Bronchial epithelial cell (primary cell): ENCODE data around the gene BTBD19. TPM values are rescaled to one million over a fixed set of nuclear protein-coding genes. Genes with fewer than 3 reads are reported as not detected.
A peak's percentile ranks its signal among the peaks of the same experiment; 100 is the strongest.

ENCODE experiments used
- DNase-seq: peaks from one replicate; pipeline ENCODE4 v3.0.0-alpha.2; 2010; ENCODE audit warnings: low read depth
- FAIRE-seq: peaks from 2 replicates; lab custom pipeline; 2011; peaks lifted over from hg19 to GRCh38; lab: Jason Lieb, UNC
- H3K27me3 ChIP-seq: 2 replicates; pipeline ENCODE4 v1.5.1; 2011; ENCODE audit warnings: low read length; ENCODE audit not compliant: control insufficient read depth, insufficient read depth
- H3K36me3 ChIP-seq: 2 replicates; pipeline ENCODE4 v1.5.1; 2011; ENCODE audit warnings: low read length; ENCODE audit not compliant: control insufficient read depth, insufficient read depth
- H3K4me3 ChIP-seq: 2 replicates; pipeline ENCODE4 v1.5.1; 2011; ENCODE audit warnings: mild to moderate bottlenecking, low read depth, low read length, control low read depth
- CTCF ChIP-seq: IDR thresholded peaks from 2 replicates; pipeline ENCODE4 v1.5.1; 2011; ENCODE audit warnings: mild to moderate bottlenecking, moderate library complexity, low read length, control low read depth, inconsistent platforms; ENCODE audit not compliant: insufficient read depth, severe bottlenecking
- total RNA-seq: library from RNA; depleted of rRNA; stranded (reverse); fragments of >200 nt; gene quantifications from 2 replicates; pipeline ENCODE4 v1.2.1, GENCODE V29; 2014

Gene BTBD19
- total RNA-seq, 1 donor from 2014 or later = 0.53 TPM

- peak; percentile 84 for FAIRE-seq
- no peak for TF ChIP-seq CTCF
- Histone ChIP-seq H3K4me3 (no peak overlapping the region), H3K27me3 (no peaks in the 10 kb centered on the region), H3K36me3 (no peaks in the 10 kb centered on the region)
- no peak for DNase-seq
Observed at GRCh38 chr1:44848456-44849181, 40.3 kb downstream of the BTBD19 start.

GRCh38 chr1:44849575-44850132 lies 41.3 kb downstream of the BTBD19 start:
- no peaks in the 10 kb centered on the region for H3K36me3 ChIP-seq
- FAIRE-seq = no peak
- peak; percentile 69 for DNase-seq
- TF ChIP-seq CTCF = no peak
- no peaks in the 10 kb centered on the region for H3K27me3 ChIP-seq
- H3K4me3 ChIP-seq = no peak overlapping the region

GRCh38 chr1:44851308-44851707 lies 43.0 kb downstream of the BTBD19 start:
- Histone ChIP-seq H3K27me3 (no peaks in the 10 kb centered on the region), H3K4me3 (no peak overlapping the region), H3K36me3 (no peaks in the 10 kb centered on the region)
- no peak for TF ChIP-seq CTCF
- no peak for FAIRE-seq
- DNase-seq = no peak

DNA sequence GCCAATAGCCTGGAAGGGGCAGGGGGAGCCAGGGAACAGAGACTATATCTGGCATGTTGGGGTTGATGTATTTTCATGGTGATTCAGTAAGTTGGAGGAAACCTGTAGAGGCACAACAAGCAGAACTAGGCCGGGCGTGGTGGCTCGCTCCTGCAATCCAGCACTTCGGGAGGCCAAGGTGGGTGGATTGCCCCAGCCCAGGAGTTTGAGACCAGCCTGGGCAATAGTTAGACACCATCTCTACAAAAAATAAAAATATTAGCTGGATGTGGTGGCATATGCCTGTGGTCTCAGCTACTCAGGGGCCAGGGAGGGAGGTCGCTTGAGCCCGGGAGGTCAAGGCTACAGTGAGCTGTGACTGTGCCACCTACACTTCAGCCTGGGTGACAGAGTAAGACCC lies 44.9 kb downstream of the BTBD19 start:
- no peak for TF ChIP-seq CTCF
- FAIRE-seq = no peak
- Histone ChIP-seq H3K27me3 (no peaks in the 10 kb centered on the region), H3K36me3 (peaks cover 2% of the 10 kb centered on the region), H3K4me3 (no peak overlapping the region)
- no peak for DNase-seq

GRCh38 chr1:44854970-44855369 lies 46.6 kb downstream of the BTBD19 start:
- Histone ChIP-seq H3K36me3 (peaks cover 2% of the 10 kb centered on the region), H3K27me3 (no peaks in the 10 kb centered on the region), H3K4me3 (no peak overlapping the region)
- TF ChIP-seq CTCF = no peak
- FAIRE-seq (no peak), DNase-seq (no peak)

- Histone ChIP-seq H3K27me3 (no peaks in the 10 kb centered on the region), H3K36me3 (peaks cover 2% of the 10 kb centered on the region), H3K4me3 (no peak overlapping the region)
- peak; percentile 12 for TF ChIP-seq CTCF
- FAIRE-seq (no peak), DNase-seq (peak; percentile 61)
Observed at GRCh38 chr1:44855742-44856141, 47.4 kb downstream of the BTBD19 start.
